DOHH2 (cell line): ENCODE results near the gene SLC16A13.

ENCODE experiments used
- EZH2phosphoT487 ChIP-seq: fragments of 200-600 bp; sonication (generic); IDR thresholded peaks from 2 replicates; pipeline ENCODE4 v1.6.1; 2017; ENCODE audit warnings: borderline replicate concordance, mild to moderate bottlenecking, antibody characterized with exemption, low read length, moderate library complexity, mixed read lengths
- TF ChIP-seq, protein P1 (sequence below): fragments of 200-600 bp; sonication (generic); IDR thresholded peaks from one replicate; pipeline ENCODE4 v1.5.1; 2014; ENCODE audit warnings: antibody characterized with exemption, mild to moderate bottlenecking, low read depth, low read length; ENCODE audit not compliant: poor library complexity, severe bottlenecking

- TF ChIP-seq, protein P1, sequence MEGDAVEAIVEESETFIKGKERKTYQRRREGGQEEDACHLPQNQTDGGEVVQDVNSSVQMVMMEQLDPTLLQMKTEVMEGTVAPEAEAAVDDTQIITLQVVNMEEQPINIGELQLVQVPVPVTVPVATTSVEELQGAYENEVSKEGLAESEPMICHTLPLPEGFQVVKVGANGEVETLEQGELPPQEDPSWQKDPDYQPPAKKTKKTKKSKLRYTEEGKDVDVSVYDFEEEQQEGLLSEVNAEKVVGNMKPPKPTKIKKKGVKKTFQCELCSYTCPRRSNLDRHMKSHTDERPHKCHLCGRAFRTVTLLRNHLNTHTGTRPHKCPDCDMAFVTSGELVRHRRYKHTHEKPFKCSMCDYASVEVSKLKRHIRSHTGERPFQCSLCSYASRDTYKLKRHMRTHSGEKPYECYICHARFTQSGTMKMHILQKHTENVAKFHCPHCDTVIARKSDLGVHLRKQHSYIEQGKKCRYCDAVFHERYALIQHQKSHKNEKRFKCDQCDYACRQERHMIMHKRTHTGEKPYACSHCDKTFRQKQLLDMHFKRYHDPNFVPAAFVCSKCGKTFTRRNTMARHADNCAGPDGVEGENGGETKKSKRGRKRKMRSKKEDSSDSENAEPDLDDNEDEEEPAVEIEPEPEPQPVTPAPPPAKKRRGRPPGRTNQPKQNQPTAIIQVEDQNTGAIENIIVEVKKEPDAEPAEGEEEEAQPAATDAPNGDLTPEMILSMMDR = no peak
- TF ChIP-seq EZH2phosphoT487 = no peak
These were observed 30.1 kb upstream of the SLC16A13 start for GRCh38 chr17:7005716-7006115.
